Measurements from ENCODE around the gene NYNRIN. TPM values are rescaled to one million over a fixed set of nuclear protein-coding genes. Genes with fewer than 3 reads are reported as not detected.

The NYNRIN gene
- total and polyA plus RNA-seq, 2 of the 4 experiments (the other 2 are of a cell fraction): 2.2 to 5.4 TPM

DNA sequence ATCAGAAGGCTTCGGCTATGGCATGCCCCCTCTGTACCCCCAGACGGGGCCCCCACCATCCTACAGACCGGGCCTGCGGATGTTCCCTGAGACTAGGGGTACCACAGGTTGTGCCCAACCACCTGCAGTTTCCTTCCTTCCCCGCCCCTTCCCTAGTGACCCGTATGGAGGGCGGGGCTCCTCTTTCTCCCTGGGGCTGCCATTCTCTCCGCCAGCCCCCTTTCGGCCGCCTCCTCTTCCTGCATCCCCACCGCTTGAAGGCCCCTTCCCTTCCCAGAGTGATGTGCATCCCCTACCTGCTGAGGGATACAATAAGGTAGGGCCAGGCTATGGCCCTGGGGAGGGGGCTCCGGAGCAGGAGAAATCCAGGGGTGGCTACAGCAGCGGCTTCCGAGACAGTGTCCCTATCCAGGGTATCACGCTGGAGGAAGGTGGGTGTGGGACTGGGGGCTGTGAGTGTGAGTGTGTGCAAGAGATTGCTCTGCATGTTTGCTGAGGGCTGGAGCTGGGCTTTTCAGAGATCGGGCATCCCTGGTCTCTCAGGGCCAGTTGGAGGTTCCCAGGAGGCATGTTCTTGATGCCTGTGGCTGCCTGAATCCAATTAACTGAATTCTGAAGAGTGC, 22.2 kb upstream of the NYNRIN start:
- H3K4me1 ChIP-seq (ENCODE audit: control insufficient read depth, insufficient read depth, low read length): peaks cover 3% of the 10 kb centered on the region; the same call in 1 of the 2 replicates
- CTCF ChIA-PET: interaction anchor here (1.0 kb wide), 1 partner anchor 43 kb away, joined by 3 read pairs; no protein-coding TSS in a partner anchor

More for the DNA sequence above, 22.2 kb upstream of the NYNRIN start:
- Histone ChIP-seq H4K8ac (ENCODE audit: low read depth in 2 of 2, low read length in 2 of 2) (no peak overlapping the region), H3K79me1 (ENCODE audit: low read depth in 1 of 2, low read length in 2 of 2) (peaks cover under 1 to 3% of the 10 kb centered on the region in 2 experiments; a peak in 1 of 4 replicates), H2AK5ac (ENCODE audit: low read depth, low read length) (no peak overlapping the region), H4K91ac (ENCODE audit: insufficient read depth, low read depth, low read length) (no peak overlapping the region), H3K4me3 (ENCODE audit: insufficient read depth, low read depth, low read length) (no peak overlapping the region), H3K9ac (ENCODE audit: low read depth, low read length) (no peak overlapping the region), H3K18ac (ENCODE audit: low read depth, low read length) (no peak overlapping the region), H3K36me3 (ENCODE audit: control insufficient read depth, insufficient read depth, low read length) (peaks cover 66% of the 10 kb centered on the region), H3K9me3 (ENCODE audit: control insufficient read depth, insufficient read depth, low read length) (no peaks in the 10 kb centered on the region), H4K5ac (ENCODE audit: low read depth, low read length) (no peak overlapping the region), H3K4me2 (ENCODE audit: low read depth, low read length) (no peak overlapping the region), H2BK15ac (ENCODE audit: low read depth, low read length) (no peak overlapping the region), H3K9me1 (ENCODE audit: insufficient read depth, low read length) (peaks cover 10% of the 10 kb centered on the region), H3K27ac (ENCODE audit: insufficient read depth, low read length) (no peak overlapping the region), H2BK20ac (ENCODE audit: low read depth, low read length) (no peak overlapping the region), H3K56ac (ENCODE audit: extremely low read depth, insufficient read depth, low read length) (no peak overlapping the region), H2AK9ac (replicated peaks; ENCODE audit: low read depth, low read length, poor library complexity) (no peak overlapping the region), H2BK120ac (ENCODE audit: low read depth, low read length) (no peak overlapping the region), H3K4ac (ENCODE audit: low read depth, low read length) (no peak overlapping the region), H4K20me1 (ENCODE audit: insufficient read depth, low read length) (0 out of 2 replicates have a peak, but pooled peaks cover 3% of the 10 kb centered on the region), H3K14ac (replicated peaks; ENCODE audit: low read depth, low read length) (no peak overlapping the region), H2BK5ac (ENCODE audit: low read depth, low read length, poor library complexity, severe bottlenecking) (no peak overlapping the region), H3K23ac (ENCODE audit: low read depth, low read length) (no peak overlapping the region), H3K27me3 (ENCODE audit: control insufficient read depth, insufficient read depth, low read length) (no peaks in the 10 kb centered on the region), H2AFZ (replicated peaks; ENCODE audit: low read length, poor library complexity) (no peak overlapping the region)
- dilution Hi-C loops (cut with HindIII; ENCODE audit: low sequenced_read_pairs, unreplicated experiment): no loop called here
- DNase-seq (no peak), ATAC-seq (ENCODE audit: low read depth) (no peak)
- no TSS peak for BruUV-seq (replicated peaks)
- POLR2A ChIA-PET (ENCODE audit: unreplicated experiment): no interaction called here
- TF ChIP-seq NFE2L2 (IDR thresholded peaks at IDR 0.05; ENCODE audit: low read depth, low read length) (no peak), MAZ (IDR thresholded peaks at IDR 0.05; ENCODE audit: borderline replicate concordance, low read depth, low read length) (no peak), POLR2A (IDR thresholded peaks at IDR 0.05; ENCODE audit: low read depth, low read length) (no peak), BHLHE40 (IDR thresholded peaks at IDR 0.05; ENCODE audit: low read depth, low read length) (no peak), RAD21 (IDR thresholded peaks at IDR 0.05; ENCODE audit: low read length) (no peak), CEBPB (IDR thresholded peaks at IDR 0.05; ENCODE audit: low read depth, low read length) (no peak), RFX5 (IDR thresholded peaks at IDR 0.05; ENCODE audit: low read depth, low read length) (no peak), FOS (IDR thresholded peaks at IDR 0.05; ENCODE audit: low read depth, low read length) (no peak), CHD1 (IDR thresholded peaks at IDR 0.05; ENCODE audit: low read depth, low read length) (no peak)
- TF ChIP-seq, protein P1, sequence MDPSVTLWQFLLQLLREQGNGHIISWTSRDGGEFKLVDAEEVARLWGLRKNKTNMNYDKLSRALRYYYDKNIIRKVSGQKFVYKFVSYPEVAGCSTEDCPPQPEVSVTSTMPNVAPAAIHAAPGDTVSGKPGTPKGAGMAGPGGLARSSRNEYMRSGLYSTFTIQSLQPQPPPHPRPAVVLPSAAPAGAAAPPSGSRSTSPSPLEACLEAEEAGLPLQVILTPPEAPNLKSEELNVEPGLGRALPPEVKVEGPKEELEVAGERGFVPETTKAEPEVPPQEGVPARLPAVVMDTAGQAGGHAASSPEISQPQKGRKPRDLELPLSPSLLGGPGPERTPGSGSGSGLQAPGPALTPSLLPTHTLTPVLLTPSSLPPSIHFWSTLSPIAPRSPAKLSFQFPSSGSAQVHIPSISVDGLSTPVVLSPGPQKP (IDR thresholded peaks at IDR 0.05; ENCODE audit: borderline replicate concordance, low read depth, low read length): no peak
- TF ChIP-seq, protein P2, sequence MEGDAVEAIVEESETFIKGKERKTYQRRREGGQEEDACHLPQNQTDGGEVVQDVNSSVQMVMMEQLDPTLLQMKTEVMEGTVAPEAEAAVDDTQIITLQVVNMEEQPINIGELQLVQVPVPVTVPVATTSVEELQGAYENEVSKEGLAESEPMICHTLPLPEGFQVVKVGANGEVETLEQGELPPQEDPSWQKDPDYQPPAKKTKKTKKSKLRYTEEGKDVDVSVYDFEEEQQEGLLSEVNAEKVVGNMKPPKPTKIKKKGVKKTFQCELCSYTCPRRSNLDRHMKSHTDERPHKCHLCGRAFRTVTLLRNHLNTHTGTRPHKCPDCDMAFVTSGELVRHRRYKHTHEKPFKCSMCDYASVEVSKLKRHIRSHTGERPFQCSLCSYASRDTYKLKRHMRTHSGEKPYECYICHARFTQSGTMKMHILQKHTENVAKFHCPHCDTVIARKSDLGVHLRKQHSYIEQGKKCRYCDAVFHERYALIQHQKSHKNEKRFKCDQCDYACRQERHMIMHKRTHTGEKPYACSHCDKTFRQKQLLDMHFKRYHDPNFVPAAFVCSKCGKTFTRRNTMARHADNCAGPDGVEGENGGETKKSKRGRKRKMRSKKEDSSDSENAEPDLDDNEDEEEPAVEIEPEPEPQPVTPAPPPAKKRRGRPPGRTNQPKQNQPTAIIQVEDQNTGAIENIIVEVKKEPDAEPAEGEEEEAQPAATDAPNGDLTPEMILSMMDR (conservative IDR thresholded peaks at IDR 0.05; ENCODE audit: low read depth, low read length): no peak
- in situ Hi-C loops (cut with MboI; ENCODE audit: low sequenced_read_pairs): no loop called here
- 83% methylated on average over 2 of the region's 16 CpGs; no CpG with 5 or more reads in 1 of the 2 experiments for WGBS, 2 experiments (ENCODE audit: extremely low coverage in 2 of 2, insufficient read length in 1 of 2)
- intact Hi-C loops (cut with micrococcal nuclease): no loop called here

Data from IMR-90 (cell line).